GM19328 (cell line): ENCODE measurements around the gene NAT8L.

Experiments
- ATAC-seq: cut with Tn5 transposase; IDR thresholded peaks from one replicate; pipeline ENCODE4 v1.9.1; 2021; ENCODE audit warnings: mild to moderate bottlenecking, moderate library complexity; ENCODE audit not compliant: unreplicated experiment

The NAT8L gene

GRCh38 chr4:2062808-2063524 is 3.8 kb downstream of the NAT8L start:
- no peak for ATAC-seq

- ATAC-seq, result no peak
Measured at GRCh38 chr4:2063557-2064275, 4.6 kb downstream of the NAT8L start.

- ATAC-seq, result no peak
Measured at GRCh38 chr4:2064276-2064991, 5.3 kb downstream of the NAT8L start.

- ATAC-seq, result no peak
Measured at GRCh38 chr4:2065106-2065930, 6.2 kb downstream of the NAT8L start.

GRCh38 chr4:2066011-2066551 is 7.0 kb downstream of the NAT8L start:
- no peak for ATAC-seq

GRCh38 chr4:2066571-2067445 is 7.7 kb downstream of the NAT8L start:
- ATAC-seq, result no peak

- ATAC-seq, result no peak
Measured at GRCh38 chr4:2067446-2068197, 8.5 kb downstream of the NAT8L start.

- ATAC-seq, result no peak
Measured at GRCh38 chr4:2068198-2068470, 9.0 kb downstream of the NAT8L start.

GRCh38 chr4:2068566-2068965 is 9.4 kb downstream of the NAT8L start:
- no peak for ATAC-seq

- no peak for ATAC-seq
Measured at GRCh38 chr4:2069161-2069971, 10.2 kb downstream of the NAT8L start.

GRCh38 chr4:2069986-2070385 is 10.9 kb downstream of the NAT8L start:
- ATAC-seq, result no peak

GRCh38 chr4:2070421-2071251 is 11.5 kb downstream of the NAT8L start:
- ATAC-seq, result no peak

- ATAC-seq, result no peak
Measured at GRCh38 chr4:2071252-2071911, 12.3 kb downstream of the NAT8L start.

GRCh38 chr4:2071912-2072867 is 13.1 kb downstream of the NAT8L start:
- ATAC-seq, result no peak

- no peak for ATAC-seq
Measured at GRCh38 chr4:2072971-2073807, 14.1 kb downstream of the NAT8L start.
